ENCODE data around the gene TTC4.
A peak's percentile ranks its signal among the peaks of the same experiment; 100 is the strongest.

Gene TTC4

GRCh38 chr1:54781023-54781723 is 65.5 kb downstream of the TTC4 start:
- H3K9me3 ChIP-seq (ENCODE audit: control insufficient read depth, insufficient read depth, low read length), result no peaks in the 10 kb centered on the region
- peak overlapping the region; percentile 21; the same call in 1 of the 2 replicates for H3K4me3 ChIP-seq (ENCODE audit: low read length)
- no peaks in the 10 kb centered on the region for H3K36me3 ChIP-seq (ENCODE audit: control insufficient read depth, insufficient read depth, low read length)
- no peak overlapping the region for H3K27ac ChIP-seq (ENCODE audit: low read length)
- no peak for DNase-seq (ENCODE audit: low read depth, low spot score)
- no CpG with 5 or more reads among the region's 74 CpGs for WGBS (ENCODE audit: insufficient coverage, insufficient read length)
- H3K27me3 ChIP-seq (ENCODE audit: control insufficient read depth, insufficient read depth, low read length), result peaks cover 23% of the 10 kb centered on the region
- peaks cover 3% of the 10 kb centered on the region; the same call in 1 of the 2 replicates for H3K4me1 ChIP-seq (ENCODE audit: control insufficient read depth, insufficient read depth, low read length)

- Histone ChIP-seq H3K4me3 (ENCODE audit: low read length) (no peak overlapping the region), H3K9me3 (ENCODE audit: control insufficient read depth, insufficient read depth, low read length) (no peaks in the 10 kb centered on the region), H3K36me3 (ENCODE audit: control insufficient read depth, insufficient read depth, low read length) (no peaks in the 10 kb centered on the region), H3K4me1 (ENCODE audit: control insufficient read depth, insufficient read depth, low read length) (peaks cover 3% of the 10 kb centered on the region; the same call in 1 of the 2 replicates), H3K27me3 (ENCODE audit: control insufficient read depth, insufficient read depth, low read length) (peaks cover 23% of the 10 kb centered on the region), H3K27ac (ENCODE audit: low read length) (no peak overlapping the region)
- no peak for DNase-seq (ENCODE audit: low read depth, low spot score)
- no CpG with 5 or more reads among the region's 6 CpGs for WGBS (ENCODE audit: insufficient coverage, insufficient read length)
These were observed 66.5 kb downstream of the TTC4 start for GRCh38 chr1:54782156-54782555.

- Histone ChIP-seq H3K9me3 (ENCODE audit: control insufficient read depth, insufficient read depth, low read length) (no peaks in the 10 kb centered on the region), H3K27me3 (ENCODE audit: control insufficient read depth, insufficient read depth, low read length) (peaks cover 23% of the 10 kb centered on the region), H3K4me1 (ENCODE audit: control insufficient read depth, insufficient read depth, low read length) (peaks cover 3% of the 10 kb centered on the region; the same call in 1 of the 2 replicates), H3K27ac (ENCODE audit: low read length) (no peak overlapping the region), H3K4me3 (ENCODE audit: low read length) (no peak overlapping the region), H3K36me3 (ENCODE audit: control insufficient read depth, insufficient read depth, low read length) (no peaks in the 10 kb centered on the region)
- 100% methylated on average over 1 of the region's 2 CpGs for WGBS (ENCODE audit: insufficient coverage, insufficient read length)
- no peak for DNase-seq (ENCODE audit: low read depth, low spot score)
These were observed 66.9 kb downstream of the TTC4 start for GRCh38 chr1:54782588-54782987.

- H3K4me3 ChIP-seq (ENCODE audit: low read length), result no peak overlapping the region
- peaks cover 23% of the 10 kb centered on the region for H3K27me3 ChIP-seq (ENCODE audit: control insufficient read depth, insufficient read depth, low read length)
- H3K27ac ChIP-seq (ENCODE audit: low read length), result no peak overlapping the region
- no peak for DNase-seq (ENCODE audit: low read depth, low spot score)
- no CpG with 5 or more reads among the region's 2 CpGs for WGBS (ENCODE audit: insufficient coverage, insufficient read length)
- H3K9me3 ChIP-seq (ENCODE audit: control insufficient read depth, insufficient read depth, low read length), result no peaks in the 10 kb centered on the region
- peaks cover 6% of the 10 kb centered on the region for H3K4me1 ChIP-seq (ENCODE audit: control insufficient read depth, insufficient read depth, low read length)
- H3K36me3 ChIP-seq (ENCODE audit: control insufficient read depth, insufficient read depth, low read length), result no peaks in the 10 kb centered on the region
These were observed 68.4 kb downstream of the TTC4 start for GRCh38 chr1:54784066-54784465.

GRCh38 chr1:54786778-54787177 is 71.1 kb downstream of the TTC4 start:
- no CpG with 5 or more reads among the region's 8 CpGs for WGBS (ENCODE audit: insufficient coverage, insufficient read length)
- peaks cover 3% of the 10 kb centered on the region; the same call in 1 of the 2 replicates for H3K4me1 ChIP-seq (ENCODE audit: control insufficient read depth, insufficient read depth, low read length)
- no peak overlapping the region for H3K4me3 ChIP-seq (ENCODE audit: low read length)
- peaks cover 10% of the 10 kb centered on the region for H3K27me3 ChIP-seq (ENCODE audit: control insufficient read depth, insufficient read depth, low read length)
- H3K36me3 ChIP-seq (ENCODE audit: control insufficient read depth, insufficient read depth, low read length), result no peaks in the 10 kb centered on the region
- DNase-seq (ENCODE audit: low read depth, low spot score), result no peak
- H3K9me3 ChIP-seq (ENCODE audit: control insufficient read depth, insufficient read depth, low read length), result no peaks in the 10 kb centered on the region
- H3K27ac ChIP-seq (ENCODE audit: low read length), result no peak overlapping the region

- Histone ChIP-seq H3K4me3 (ENCODE audit: low read length) (no peak overlapping the region), H3K9me3 (ENCODE audit: control insufficient read depth, insufficient read depth, low read length) (no peaks in the 10 kb centered on the region), H3K27ac (ENCODE audit: low read length) (no peak overlapping the region), H3K4me1 (ENCODE audit: control insufficient read depth, insufficient read depth, low read length) (peaks cover 3% of the 10 kb centered on the region; the same call in 1 of the 2 replicates), H3K27me3 (ENCODE audit: control insufficient read depth, insufficient read depth, low read length) (peaks cover 2% of the 10 kb centered on the region), H3K36me3 (ENCODE audit: control insufficient read depth, insufficient read depth, low read length) (no peaks in the 10 kb centered on the region)
- no peak for DNase-seq (ENCODE audit: low read depth, low spot score)
- WGBS (ENCODE audit: insufficient coverage, insufficient read length), result no CpG with 5 or more reads among the region's 11 CpGs
These were observed 71.9 kb downstream of the TTC4 start for GRCh38 chr1:54787604-54788003.

GRCh38 chr1:54788459-54788858 is 72.8 kb downstream of the TTC4 start:
- no CpG with 5 or more reads among the region's 5 CpGs for WGBS (ENCODE audit: insufficient coverage, insufficient read length)
- H3K9me3 ChIP-seq (ENCODE audit: control insufficient read depth, insufficient read depth, low read length), result no peaks in the 10 kb centered on the region

GRCh38 chr1:54791880-54792522 is 76.3 kb downstream of the TTC4 start:
- Histone ChIP-seq H3K36me3 (ENCODE audit: control insufficient read depth, insufficient read depth, low read length) (no peaks in the 10 kb centered on the region), H3K27ac (ENCODE audit: low read length) (no peak overlapping the region), H3K4me3 (ENCODE audit: low read length) (no peak overlapping the region), H3K27me3 (ENCODE audit: control insufficient read depth, insufficient read depth, low read length) (no peaks in the 10 kb centered on the region), H3K4me1 (ENCODE audit: control insufficient read depth, insufficient read depth, low read length) (peaks cover 6% of the 10 kb centered on the region; the same call in 1 of the 2 replicates), H3K9me3 (ENCODE audit: control insufficient read depth, insufficient read depth, low read length) (no peaks in the 10 kb centered on the region)
- WGBS (ENCODE audit: insufficient coverage, insufficient read length), result no CpG with 5 or more reads among the region's 13 CpGs
- DNase-seq (ENCODE audit: low read depth, low spot score), result no peak

More at GRCh38 chr1:54788459-54788858, 72.8 kb downstream of the TTC4 start:
- no peak for DNase-seq (ENCODE audit: low read depth, low spot score)
- Histone ChIP-seq H3K4me1 (ENCODE audit: control insufficient read depth, insufficient read depth, low read length) (peaks cover 3% of the 10 kb centered on the region; the same call in 1 of the 2 replicates), H3K27ac (ENCODE audit: low read length) (no peak overlapping the region), H3K4me3 (ENCODE audit: low read length) (no peak overlapping the region), H3K36me3 (ENCODE audit: control insufficient read depth, insufficient read depth, low read length) (no peaks in the 10 kb centered on the region), H3K27me3 (ENCODE audit: control insufficient read depth, insufficient read depth, low read length) (no peaks in the 10 kb centered on the region)

All from iPS DF 6.9 (cell line).